GM21737 (cell line): Measurements from ENCODE around the gene LGALS1.
"Not testable (repeated sequence)": the region's sequence is repeated elsewhere in the genome, so short reads cannot be mapped to it uniquely, and the experiment has no call there.

ENCODE experiments used
- ATAC-seq: cut with Tn5 transposase; IDR thresholded peaks from one replicate; pipeline ENCODE4 v1.9.1; 2021; ENCODE audit warnings: mild to moderate bottlenecking, moderate library complexity; ENCODE audit not compliant: unreplicated experiment

LGALS1 gene

DNA sequence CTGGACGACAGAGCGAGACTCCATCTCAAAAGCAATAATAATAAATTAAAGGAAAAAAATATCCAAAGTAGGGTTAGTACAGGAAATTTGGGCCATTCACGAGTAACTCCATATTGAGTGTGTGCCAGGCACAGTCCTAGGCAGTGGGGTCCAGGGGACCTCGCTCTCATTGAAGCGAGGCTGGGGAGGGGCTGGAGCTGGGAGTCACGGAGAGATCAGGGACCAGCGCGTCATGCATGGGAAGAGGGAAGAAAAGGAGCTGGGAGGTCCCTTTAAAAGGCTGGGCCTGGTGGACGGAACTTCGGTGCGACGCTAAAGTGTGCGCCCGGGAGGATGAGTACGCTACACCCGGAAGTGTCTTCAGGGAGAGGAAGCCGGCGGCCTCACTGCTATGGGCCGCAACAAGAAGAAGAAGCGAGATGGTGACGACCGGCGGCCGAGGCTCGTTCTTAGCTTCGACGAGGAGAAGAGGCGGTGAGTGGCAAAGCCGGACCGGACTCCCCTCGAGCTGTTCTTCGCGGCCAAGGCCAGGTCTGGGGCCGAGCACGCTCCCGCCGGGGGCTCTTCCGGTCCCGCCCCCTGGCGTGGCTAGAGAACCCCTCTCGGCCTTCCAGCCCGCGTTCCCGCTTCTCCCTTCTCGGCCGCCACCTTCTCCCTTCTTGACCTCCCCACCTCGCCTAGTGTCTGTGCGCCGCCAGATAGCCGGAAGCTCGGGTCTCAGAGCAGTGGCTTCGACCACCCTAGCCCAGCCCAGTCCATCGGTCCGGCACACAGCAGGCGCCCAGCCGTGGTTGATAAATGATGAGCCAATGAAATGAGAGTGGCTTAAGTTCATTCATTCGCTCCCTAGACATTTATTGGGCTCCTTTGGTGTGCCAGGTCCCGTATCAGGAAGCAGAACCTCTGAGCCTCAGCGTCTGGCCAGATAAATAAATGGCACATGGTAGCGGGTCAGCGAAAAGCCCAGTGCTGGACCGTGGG is 10.9 kb downstream of the LGALS1 start, which contains the start of gene NOL12:
Gene NOL12 (plus strand): TSS at position 342 of the 981 bp plus-strand sequence. CDS start 50 bp downstream, at position 392.
- ATAC-seq, result peak; percentile 67

GRCh38 chr22:37690407-37690806 is 15.0 kb downstream of the LGALS1 start:
- ATAC-seq, result no peak

- no peak for ATAC-seq
These were observed 15.6 kb downstream of the LGALS1 start for GRCh38 chr22:37690901-37691504.

- no peak for ATAC-seq
These were observed 17.3 kb downstream of the LGALS1 start for GRCh38 chr22:37692627-37693285.

DNA sequence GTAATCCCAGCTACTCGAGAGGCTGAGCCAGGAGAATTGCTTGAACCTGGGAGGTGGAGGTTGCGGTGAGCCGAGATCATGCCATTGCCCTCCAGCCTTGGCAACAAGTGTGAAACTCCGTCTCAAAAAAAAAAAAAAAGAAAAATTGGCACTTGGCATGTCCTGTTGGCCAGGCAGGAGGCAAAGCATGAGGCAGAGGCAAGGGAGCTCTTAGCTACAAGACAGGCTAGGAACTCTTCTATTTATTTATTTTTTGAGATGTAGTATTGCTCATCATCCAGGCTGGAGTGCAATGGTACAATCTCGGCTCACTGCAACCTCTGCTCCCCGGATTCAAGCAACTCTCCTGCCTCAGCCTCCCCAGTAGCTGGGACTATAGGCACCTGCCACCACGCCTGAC is 18.7 kb downstream of the LGALS1 start:
- ATAC-seq, result not testable (repeated sequence)

DNA sequence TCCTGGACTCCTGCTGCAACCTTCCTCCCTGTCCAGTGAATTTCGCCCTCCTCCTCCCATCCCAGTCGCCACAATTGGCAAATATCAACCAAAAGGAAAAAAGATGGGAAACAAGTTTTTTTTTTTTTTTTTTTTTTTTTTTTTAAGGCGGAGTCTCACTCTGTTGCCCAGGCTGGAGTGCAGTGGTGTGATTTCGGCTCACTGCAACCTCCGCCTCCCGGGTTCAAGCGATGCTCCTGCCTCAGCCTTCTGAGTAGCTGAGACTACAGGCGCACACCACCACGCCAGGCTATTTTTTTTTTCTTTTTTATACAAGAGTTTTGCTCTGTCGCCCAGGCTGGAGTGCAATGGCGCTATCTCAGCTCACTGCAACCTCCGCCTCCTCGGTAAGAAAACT is 20.8 kb downstream of the LGALS1 start:
- ATAC-seq, result not testable (repeated sequence)

DNA sequence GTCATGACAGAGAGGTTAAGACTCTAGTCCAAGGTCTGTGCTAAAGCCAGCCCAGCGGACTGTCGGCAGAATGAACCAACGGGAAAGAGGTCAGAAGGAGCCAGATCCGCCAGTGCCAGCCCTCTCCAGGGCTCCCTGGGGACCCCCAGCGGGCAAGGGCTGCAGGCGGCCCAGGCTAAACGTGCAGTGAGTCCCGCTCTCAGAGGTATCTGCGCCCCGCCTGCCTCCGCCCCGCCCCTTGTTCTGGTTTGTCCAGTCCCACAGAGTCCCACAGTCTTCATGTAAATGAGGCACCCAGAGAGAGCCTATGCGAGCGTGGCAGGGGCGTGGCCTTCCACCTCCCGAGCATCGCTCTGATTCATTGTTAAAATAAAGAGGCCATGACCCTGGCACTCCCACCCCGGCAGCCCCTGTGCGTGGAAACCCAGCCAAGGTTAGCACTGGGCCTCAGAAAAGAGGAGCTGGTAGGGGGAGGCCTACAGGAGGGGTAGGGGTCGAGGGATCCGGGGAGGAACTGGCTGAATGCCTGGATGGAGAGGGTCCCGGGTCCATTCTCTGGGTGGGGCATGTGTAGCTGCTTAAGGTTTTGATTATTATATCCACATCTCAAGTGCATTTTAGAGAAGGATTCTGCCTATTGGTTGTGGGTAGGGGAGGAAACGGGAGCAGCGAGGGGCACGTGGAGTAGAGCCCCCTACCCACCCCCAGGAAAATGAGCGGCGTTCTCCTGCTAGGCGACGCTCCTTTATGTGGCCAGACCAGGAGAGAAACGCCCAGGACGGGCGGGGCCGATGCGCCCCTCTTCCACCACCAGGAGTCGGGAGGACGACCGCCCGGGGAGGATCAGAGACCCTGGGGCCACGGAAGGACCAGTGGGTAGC is 21.5 kb downstream of the LGALS1 start, which contains the start of gene TRIOBP:
Gene TRIOBP (plus strand): TSS at position 392 of the 881 bp plus-strand sequence. CDS start 4,318 bp downstream, outside the sequence.
- ATAC-seq, result peak; percentile 92

- ATAC-seq, result no peak
These were observed 22.1 kb downstream of the LGALS1 start for GRCh38 chr22:37697538-37697835.

GRCh38 chr22:37701141-37701786 is 25.8 kb downstream of the LGALS1 start:
- no peak for ATAC-seq

DNA sequence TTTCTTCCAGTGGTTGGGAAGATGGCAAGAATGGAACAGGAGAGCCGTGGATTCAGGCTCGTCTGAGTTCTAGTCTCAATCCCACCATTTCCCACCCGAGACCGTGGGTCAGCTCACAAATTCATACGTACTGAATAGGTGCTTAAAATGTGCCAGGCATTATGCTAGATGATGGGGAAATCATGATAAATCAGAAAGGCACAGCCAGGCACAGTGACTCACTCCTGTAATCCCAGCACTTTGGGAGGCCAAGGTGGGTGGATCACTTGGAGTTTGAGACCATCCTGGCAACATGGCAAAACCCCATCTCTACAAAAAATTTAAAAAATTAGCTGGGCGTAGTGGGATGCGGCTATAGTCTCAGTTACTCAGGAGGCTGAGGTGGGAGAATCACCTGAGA is 28.5 kb downstream of the LGALS1 start:
- ATAC-seq, result no peak

- ATAC-seq, result no peak
These were observed 29.2 kb downstream of the LGALS1 start for GRCh38 chr22:37704645-37705044.

- no peak for ATAC-seq
These were observed 29.8 kb downstream of the LGALS1 start for GRCh38 chr22:37705205-37705604.

DNA sequence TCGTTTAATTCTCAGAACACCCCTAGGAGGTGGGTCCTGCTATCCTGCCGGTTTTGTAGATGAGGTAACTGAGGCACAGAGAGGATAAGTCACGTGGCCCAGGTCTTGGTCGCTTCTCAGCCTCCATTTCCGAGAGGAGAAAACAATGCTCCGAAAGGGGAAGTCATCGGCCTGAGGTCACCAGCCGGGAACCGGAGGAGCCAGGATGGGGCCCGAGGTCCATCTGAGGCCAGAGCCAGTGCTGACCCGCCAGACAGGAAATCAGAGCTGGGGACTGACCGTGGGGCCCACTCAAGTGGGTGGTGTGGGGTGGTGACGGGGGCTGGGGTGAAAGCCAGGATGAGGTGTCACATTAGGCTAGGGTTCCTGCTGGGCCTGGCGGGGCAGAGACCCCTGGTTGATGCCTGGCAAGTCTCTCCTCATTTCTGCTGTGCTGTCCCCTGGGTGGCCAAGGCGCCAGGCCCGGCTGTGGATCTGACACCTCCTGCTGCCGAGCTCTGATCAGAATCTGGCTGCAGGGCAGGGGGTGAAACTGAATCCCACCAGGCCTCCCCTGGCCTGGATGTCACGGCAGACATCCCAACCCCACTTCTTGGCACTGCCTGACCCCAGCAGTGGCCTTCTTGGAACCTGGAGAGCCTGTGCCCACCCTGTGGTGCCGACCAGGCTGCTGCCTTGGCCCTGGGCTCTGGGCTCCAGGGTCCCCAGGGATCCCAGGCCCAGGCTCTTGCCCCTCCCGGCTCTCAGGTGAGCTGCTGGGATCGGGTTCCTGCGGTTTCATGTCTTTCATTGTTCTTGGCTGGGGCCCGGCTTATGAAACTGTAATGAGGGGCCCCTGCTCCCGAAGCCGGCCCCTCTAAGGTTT is 33.4 kb downstream of the LGALS1 start:
- no peak for ATAC-seq

- ATAC-seq, result no peak
These were observed 34.0 kb downstream of the LGALS1 start for GRCh38 chr22:37709445-37709765.

DNA sequence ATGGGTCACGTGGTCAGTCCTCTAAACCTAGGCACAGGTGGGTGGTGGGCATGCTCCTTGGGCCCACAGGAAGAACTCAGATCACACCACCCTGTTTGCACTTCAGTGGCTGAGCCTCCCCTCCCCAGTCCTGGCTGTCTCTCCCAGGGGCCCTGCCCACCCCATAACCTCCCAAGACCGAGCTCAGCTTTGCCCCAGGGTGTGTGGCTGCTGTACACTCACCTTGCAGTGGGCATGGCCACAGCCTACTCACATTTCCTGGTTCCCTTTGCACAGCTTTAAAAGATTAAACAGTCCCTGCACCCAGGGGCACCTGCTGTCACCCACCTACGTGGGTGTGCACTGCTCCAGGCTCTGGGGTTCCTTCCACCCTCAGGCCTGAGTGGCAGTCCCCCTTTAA is 35.2 kb downstream of the LGALS1 start:
- ATAC-seq, result no peak

DNA sequence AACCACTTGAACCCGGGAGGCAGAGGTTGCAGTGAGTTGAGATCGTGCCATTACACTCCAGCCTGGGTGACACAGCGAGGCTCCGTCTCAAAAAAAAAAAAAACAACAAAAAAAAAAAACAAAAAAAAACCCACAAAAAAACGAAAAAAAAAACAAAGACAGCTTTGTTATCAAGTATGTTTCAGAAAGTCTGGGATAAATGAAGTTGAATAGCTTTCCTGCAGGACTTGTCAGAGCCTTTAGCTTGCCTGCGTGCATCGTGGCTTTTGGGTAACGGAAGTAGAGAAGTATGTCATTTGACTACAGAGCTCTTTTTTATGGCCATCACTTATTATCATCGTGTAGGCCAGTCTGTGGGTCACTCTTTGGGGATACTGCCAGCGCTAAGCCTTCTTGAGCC is 36.1 kb downstream of the LGALS1 start:
- no peak for ATAC-seq

DNA sequence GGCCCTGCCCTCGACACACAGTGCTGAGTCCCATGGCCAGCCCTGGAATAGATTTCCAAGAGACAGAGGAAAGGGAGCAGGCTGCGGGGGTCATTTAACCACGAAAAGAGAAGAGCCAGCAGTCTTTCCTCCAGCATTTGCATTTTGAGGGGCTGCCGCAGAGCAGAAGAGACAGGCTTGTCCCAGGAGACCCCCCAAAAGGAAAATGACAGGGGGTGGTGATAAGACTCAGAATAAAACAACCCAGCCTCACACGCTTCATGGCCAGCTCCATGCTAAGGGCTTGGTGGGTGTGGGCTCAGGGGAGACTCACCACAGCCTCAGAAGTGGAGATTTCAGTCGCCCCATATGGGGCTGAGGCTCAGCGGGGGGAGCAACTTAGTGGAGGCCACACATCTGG is 38.3 kb downstream of the LGALS1 start:
- ATAC-seq, result no peak

- no peak for ATAC-seq
These were observed 39.2 kb downstream of the LGALS1 start for GRCh38 chr22:37714634-37715033.

GRCh38 chr22:37715760-37716159 is 40.3 kb downstream of the LGALS1 start:
- ATAC-seq, result no peak
